HG03039 (cell line): ENCODE data around the gene GRB14.
"Not testable (repeated sequence)": the region's sequence is repeated elsewhere in the genome, so short reads cannot be mapped to it uniquely, and the experiment has no call there.

Experiments
- ATAC-seq: cut with Tn5 transposase; IDR thresholded peaks from one replicate; pipeline ENCODE4 v1.9.1; 2021; ENCODE audit warnings: mild to moderate bottlenecking, moderate library complexity; ENCODE audit not compliant: unreplicated experiment

GRB14 gene

DNA sequence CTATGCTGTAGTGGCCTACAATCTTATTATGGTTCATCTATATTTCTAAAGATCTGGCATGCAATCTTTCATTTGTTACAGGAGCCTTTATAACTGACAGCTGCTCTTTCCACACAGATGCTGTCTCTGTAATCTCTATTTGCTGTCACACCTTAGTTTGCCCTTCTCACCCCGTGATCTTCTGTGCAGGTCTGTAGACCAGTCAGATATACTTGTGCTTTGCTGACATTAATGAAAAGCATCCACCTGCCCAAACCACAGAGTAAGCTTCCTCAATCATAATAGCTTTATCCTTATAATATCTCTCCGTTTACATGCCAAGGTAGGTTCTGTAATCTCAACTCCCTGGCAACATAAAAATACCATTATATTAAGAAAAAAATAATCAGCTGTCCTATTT, 122.4 kb downstream of the GRB14 start:
- no peak for ATAC-seq

GRCh38 chr2:164496881-164497280, 124.4 kb downstream of the GRB14 start:
- ATAC-seq: no peak

- ATAC-seq: no peak
These were observed 124.9 kb downstream of the GRB14 start for GRCh38 chr2:164496421-164496820.

DNA sequence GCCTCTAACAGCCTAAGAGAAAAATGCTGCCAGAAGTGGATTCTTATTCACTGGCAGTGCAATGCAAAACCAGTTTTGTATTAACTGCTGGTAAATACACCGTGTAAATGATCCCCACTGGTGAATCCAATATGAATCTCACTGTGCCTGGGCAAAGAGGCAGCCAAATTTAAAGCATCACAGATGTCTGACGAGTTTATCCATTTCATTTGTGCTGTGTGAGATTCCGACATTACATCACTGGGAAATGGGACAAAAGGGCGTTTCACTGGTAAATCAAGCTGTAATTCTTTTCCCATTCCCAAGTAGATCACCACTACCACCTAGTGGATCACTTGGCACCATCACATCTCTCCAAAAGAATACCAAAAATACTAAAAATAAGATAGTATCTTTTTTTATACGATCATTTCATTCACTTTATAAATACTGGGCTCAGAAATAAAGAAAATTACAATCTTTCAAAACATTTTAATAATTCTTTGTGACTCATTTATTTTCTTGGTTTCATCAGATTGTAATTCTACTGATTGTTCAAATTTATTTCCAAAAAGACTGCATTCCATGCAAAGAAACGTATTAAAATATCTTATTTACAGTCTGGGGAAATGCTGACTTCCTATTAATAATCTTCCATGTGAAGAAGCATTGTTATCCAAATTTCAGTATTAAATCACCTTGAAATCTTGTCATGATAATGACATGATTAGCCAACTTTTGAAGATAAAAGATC, 125.6 kb downstream of the GRB14 start:
- no peak for ATAC-seq

DNA sequence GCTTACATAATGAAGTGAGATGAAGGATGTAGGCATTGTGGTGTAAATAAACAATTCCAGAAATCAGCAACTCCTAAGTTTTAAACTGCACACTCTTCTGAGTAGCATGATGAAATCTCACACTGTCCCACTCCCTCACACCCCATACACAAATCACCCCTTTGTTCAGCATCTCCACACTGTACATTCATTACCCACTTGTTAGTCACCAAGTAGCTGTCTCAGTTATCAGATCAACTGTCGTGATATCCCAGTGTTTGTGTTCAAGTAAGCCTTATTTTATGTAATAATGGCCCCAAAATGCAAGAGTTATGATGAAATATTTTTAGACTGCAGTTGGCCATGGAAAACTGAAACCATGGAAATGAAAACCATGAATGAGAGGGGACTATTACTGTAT, 135.7 kb downstream of the GRB14 start:
- no peak for ATAC-seq

- ATAC-seq: no peak
These were observed 141.8 kb downstream of the GRB14 start for GRCh38 chr2:164479460-164479859.

DNA sequence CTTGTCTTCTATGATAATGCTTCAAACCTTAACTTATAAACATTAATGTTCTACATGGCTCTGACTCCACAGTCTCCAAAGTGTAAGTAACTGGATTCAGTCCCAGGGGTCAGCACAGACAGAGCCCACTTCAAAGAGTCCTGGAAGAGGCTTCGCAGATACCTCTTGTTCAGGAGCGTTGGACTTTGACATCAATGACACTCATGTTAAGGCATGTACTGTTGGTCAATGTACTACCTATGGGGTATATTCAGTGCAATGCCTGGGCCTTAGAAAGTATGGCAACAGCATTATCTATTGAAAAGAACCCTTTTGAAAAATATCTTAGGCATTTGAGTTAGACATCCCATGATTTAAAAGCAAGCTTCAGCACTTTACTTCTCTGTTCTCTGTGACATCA, 143.1 kb downstream of the GRB14 start:
- ATAC-seq: no peak

DNA sequence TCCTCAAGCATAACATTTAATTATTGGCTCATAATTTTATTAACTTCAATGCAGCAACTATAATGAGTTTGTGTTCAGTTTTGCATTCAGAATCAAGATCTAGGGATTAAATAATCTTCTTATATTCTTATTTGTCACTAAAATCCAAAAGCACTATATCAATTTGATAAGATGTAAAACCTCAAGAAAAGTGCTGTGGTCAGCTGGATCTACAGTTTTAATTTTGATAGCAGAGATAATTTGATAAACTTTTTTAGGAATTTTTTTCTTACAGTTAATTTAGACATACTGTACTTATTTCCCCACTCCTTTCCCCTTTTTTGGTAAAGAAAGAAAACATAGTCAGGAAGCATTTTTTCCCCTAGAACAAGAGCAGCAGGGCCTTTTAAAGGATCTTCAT, 146.4 kb downstream of the GRB14 start:
- ATAC-seq: no peak

- no peak for ATAC-seq
These were observed 148.3 kb downstream of the GRB14 start for GRCh38 chr2:164473021-164473420.

- ATAC-seq: not testable (repeated sequence)
These were observed 156.2 kb downstream of the GRB14 start for GRCh38 chr2:164465047-164465446.

GRCh38 chr2:164464376-164464775, 156.9 kb downstream of the GRB14 start:
- ATAC-seq: no peak

DNA sequence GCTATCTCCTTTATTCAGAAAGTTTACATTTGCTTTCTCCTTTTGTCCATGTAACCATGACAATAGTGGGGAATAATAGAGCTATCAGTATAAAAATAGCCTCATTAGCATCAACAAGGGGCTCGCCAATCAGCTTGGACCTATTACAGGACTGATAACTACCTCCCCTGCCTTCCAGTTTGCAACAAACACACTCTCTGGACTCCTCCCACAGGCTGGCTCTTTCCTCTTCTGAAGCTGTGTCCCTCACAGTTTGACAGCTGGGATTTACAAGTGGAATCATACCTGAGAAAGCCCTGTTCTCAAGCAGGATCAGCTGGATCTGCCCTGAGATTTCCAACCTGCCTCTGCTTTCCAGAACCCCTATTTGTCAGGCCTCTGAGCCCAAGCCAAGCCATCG, 162.5 kb downstream of the GRB14 start:
- ATAC-seq: no peak

DNA sequence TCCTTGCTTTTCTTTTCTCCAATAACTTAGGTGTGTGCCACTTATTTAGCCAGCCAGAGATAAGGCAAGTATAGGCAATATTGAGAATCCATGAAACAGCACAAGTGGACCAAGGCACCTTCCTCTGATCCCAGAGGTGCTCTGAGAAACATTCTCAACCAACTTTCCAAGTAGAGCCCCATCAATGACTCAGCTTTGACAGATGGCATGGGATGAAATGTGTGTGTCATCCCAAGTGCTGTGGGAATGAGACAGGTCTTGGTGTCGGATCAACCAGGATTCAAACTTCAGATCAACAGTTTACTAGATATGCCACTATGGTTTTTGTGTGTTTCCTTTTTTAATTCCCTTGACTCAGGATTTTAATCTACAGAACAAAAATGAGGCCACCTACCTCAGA, 164.0 kb downstream of the GRB14 start:
- ATAC-seq: no peak

DNA sequence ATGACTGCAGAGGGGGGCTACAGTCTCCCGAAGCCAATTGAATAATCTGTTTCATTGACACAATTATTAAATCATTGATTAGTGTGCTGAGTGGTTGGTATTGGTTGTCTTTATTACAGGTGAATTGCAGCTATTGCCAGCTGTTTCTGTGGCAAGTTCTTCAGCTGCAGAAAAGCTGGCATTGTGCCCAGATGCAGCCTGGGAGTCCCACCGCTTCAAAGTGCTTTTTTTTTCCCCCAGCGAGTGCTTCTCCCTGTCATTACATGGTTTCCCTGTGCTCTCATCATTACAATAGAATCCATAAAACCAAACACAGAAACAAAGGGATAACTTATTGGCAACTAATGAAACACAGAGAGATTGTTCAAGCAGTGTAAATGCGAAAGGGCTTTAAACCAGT, 164.7 kb downstream of the GRB14 start:
- ATAC-seq: no peak

DNA sequence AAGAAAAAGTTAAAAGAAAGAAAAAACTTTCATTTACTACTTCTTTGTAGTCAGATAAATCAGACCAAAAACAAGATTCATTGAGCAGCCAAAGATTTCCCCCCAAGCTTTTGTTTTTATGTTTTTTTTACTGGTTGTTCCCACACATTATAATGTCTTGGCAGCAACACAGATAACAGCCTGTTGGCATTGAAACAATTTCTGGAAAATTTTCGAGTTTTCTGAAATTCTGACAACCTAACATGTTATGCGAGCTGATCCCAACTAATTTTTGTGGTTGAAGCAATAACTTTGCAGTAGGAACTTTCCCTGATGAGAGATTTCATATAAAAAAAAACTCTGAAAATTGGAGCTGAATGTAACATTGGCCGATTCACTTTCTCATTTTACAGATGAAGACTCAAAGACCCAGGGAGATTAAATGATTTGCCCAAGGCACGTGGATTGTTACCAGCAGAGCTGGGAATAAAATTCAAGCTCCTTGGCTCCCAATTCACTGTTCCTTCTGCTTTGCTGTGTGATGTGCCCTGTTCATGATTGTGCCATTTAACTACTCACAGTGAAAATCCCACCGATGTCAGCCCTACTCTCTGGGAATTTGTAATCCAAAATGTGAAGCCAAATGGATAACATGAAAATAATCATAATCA, 167.5 kb downstream of the GRB14 start:
- no peak for ATAC-seq

GRCh38 chr2:164450278-164450677, 171.0 kb downstream of the GRB14 start:
- ATAC-seq: no peak

DNA sequence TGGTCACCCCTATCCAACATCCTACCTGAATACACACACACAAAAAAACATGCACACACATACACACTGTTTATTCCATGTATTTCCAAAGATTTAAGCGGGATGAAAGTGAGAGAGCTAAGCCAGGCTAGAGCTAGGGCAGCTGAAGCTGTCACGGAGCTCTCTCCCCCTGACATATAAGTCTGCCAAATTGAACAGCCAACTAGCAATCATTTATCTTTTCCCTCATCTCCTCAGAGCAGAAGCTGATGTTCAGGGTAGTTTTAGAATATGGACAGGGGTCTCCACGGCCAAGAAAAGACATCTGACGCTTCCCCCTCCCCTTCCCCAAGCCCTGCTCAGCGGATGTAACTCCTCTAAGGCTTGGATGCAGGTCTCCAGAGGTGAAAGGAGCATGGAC, 171.6 kb downstream of the GRB14 start:
- no peak for ATAC-seq

GRCh38 chr2:164447660-164448059, 173.6 kb downstream of the GRB14 start:
- ATAC-seq: no peak
